GM19035 (cell line): ENCODE measurements around the gene ZNF513.
"Not testable (repeated sequence)": the region's sequence is repeated elsewhere in the genome, so short reads cannot be mapped to it uniquely, and the experiment has no call there.

Experiments
- ATAC-seq: cut with Tn5 transposase; IDR thresholded peaks from one replicate; pipeline ENCODE4 v1.9.1; 2021; ENCODE audit not compliant: unreplicated experiment

ZNF513 gene, protein sequence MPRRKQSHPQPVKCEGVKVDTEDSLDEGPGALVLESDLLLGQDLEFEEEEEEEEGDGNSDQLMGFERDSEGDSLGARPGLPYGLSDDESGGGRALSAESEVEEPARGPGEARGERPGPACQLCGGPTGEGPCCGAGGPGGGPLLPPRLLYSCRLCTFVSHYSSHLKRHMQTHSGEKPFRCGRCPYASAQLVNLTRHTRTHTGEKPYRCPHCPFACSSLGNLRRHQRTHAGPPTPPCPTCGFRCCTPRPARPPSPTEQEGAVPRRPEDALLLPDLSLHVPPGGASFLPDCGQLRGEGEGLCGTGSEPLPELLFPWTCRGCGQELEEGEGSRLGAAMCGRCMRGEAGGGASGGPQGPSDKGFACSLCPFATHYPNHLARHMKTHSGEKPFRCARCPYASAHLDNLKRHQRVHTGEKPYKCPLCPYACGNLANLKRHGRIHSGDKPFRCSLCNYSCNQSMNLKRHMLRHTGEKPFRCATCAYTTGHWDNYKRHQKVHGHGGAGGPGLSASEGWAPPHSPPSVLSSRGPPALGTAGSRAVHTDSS

DNA sequence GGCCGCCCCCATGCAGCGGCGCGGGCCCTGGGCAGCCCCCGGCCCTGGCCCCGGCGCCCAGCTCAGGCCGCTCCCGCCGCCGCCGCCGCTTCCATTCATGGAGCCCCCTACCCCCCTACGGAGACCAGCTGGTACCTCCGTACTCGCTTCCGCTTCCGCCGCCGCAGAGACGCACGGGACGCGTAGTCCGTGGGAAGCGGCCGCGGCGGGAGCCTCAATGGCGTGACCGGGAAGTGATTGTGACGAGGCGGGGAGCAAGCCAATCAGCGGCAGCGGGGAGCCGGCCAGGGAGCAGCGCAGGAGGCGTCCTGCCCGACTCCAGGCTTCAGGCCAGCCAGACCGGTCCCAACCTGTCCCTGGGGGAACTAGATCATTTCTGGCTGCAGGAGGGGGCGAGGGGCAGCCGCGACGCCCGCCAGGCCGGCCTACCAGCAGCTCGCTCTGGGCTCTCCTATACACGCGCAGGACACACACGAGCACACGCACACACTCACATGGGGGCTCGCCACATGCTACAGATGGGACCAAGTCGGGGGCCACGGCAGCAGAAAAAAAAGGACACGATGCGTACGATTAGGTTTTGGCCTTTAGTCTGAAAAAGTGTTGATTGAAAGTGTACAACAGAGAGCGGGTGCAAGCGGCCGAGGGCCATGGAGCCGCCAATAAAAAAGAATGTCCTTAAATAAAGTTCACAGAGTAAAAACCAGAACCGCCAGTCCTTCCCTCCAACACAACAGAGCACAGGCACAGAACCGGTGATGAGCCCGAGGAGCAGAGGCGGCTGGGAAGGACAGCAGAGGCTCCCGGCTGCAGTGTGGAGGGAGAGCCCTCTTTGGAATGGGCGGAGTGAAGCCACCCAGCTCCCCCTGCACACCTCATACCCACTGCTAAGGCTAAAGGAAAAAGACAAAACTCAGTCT, at the start of gene ZNF513:
ZNF513 (minus strand) TSS at position 109 of the 920 bp plus-strand sequence. CDS start 208 bp downstream, outside the sequence.
- peak; percentile 90 for ATAC-seq

DNA sequence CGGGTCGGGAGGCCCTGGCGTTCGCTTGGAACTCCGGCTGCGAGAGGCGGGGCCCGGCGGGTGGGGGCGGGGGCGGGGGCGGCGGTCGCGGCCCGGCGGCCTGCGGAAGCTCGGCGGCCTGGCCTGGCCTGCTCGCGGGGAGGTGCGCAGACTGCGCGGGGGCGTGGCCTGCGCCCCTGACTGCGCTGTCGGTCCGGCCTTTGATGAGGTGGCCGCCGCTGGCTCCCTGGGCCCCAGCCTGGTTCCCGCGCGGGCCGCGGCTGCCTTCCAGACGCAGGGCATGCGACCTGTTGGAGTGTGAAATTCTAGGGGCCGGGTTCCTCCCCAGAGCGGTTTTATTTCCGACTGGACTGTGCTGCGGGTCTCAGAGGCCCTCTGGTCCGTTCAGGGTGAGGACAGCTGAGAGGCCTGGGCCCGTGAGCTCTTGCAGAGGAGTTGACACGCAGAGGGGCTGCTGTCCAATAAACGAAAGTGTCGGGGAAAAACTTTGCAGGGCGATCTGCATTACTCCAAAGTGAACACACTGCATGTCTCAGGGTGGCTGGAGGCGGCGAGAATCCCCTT, 48.5 kb upstream of the ZNF513 start:
- ATAC-seq: peak; percentile 69

DNA sequence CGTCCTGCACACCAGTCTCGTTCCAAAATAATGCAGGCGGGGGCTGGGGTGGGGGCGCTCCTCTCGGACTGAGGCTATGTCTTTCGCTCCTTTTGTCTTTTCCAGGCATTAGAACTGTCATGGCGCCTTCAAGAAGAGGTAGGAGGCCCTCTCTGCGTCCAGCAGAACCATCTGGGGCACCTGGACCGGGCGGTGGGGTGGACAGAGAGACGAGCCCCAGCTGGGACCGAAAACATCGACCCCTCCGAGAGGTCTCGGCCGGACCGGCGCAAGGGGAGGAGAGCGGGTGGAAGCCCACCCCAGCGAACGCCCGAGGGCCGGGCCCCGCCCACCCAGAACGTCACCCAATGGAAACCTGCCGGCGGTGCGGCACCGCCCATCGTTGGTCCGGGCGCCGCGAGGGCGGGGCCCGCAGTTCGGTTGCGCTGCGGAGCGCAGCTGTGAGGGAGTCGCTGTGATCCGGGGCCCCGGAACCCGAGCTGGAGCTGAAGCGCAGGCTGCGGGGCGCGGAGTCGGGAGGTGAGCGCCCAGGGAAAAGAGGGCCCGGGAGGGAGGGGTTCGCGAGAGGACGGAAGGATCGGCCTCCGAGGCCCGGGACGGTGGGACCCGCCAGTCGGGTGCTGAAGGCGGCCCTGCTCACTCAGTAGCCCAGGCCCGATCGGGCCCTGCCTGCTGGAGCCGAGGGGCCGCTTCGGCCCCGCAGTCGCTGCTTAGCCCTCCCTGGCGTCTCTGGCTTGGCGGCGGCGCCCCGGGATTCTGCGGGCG, 47.9 kb upstream of the ZNF513 start, which contains the start of gene NRBP1:
NRBP1 (plus strand) TSS at position 419 of the 765 bp plus-strand sequence. CDS start 4,643 bp downstream, outside the sequence.
- peak; percentile 86 for ATAC-seq

DNA sequence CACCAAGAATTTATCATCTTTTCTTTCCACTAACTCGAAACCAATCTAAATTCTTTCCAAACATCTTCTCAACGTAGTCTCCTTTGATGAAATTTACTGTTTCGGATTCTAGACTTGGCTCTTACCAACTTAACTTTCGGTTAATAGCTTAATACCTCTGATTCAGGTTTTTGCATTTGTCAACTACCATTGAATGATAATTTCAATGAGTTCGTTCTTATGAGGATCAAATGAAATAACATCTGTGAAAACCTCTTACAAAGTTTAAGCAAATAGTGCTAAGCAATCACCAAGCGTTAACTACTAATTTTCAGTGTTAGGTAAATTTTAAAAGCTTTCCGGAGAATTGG, 47.3 kb upstream of the ZNF513 start:
- ATAC-seq: no peak

DNA sequence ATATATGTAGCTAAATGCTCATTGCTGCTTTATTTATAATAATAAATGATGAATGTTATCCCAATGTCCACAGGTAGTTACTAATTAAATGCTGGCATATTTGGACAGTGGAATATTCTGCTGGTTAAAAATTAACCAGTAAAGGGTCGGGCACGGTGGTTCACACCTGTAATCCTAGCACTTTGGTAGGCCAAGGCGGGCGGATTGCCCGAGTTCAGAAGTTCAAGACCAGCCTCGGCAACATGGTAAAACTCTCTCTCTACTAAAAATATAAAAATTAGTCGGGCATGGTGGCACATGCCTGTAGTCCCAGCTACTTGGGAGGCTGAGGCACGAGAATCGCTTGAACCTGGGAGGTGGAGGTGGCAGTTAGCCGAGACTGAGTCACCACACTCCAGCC, 44.5 kb upstream of the ZNF513 start:
- ATAC-seq: not testable (repeated sequence)

DNA sequence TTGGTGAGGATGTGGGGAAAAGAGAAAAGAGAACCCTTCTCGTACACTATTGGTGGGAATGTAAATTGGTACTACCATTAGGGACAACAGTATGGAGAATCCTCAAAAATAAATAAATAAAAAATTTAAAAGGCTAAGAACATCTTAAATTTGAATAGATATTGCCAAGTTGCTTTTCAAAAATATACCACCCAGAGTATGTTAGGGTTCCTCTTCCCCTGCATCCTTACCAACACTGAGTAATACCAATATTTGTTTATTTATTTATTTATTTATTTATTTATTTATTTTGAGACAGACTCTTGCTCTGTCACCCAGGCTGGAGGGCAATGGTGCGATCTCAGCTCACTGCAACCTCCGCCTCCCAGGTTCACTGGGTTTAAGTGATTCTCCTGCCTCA, 42.4 kb upstream of the ZNF513 start:
- no peak for ATAC-seq

DNA sequence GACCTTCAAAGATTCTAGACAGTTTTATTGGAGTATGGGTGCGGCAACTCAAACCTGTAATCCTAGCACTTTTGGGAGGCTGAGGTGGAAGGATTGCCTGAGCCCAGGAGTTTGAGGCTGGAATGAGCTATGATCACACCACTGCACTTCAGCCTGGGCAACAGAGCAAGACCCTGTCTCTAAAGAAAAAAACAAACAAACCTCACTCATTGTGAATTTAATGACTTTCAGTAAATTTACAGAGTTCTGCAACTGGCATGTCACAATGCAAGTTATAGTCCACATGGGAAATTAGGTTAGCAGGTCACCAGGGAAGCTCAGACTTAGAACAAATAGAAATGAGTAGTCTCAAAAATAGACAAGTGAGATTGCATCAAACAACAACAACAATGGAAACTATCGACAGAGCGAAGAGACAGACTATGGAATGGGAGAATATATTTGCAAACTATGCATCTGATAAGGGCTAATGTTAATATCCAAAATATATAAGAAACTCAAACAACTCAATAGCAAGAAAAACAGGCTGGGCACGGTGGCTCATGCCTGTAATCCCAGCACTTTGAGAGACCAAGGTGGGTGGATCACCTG, 41.2 kb upstream of the ZNF513 start:
- ATAC-seq: no peak

DNA sequence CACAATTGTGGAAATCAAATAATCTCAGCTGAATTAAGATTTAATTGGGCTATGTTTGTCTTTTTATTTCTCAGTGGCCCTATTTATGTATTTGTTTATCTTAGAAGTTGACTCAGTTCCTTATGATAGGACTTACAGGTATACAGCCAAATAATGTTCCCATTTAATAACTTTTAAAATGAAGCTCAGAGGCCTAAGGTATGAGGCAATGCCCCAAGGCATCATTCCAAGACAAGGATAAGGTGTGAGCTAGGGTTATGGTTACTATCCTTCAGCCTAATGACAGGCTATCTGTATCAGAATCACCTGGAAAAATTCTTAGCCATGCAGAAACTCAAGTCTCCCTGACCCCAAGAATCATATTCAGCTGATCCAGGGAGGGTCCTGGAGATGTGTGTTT, 40.5 kb upstream of the ZNF513 start:
- no peak for ATAC-seq

DNA sequence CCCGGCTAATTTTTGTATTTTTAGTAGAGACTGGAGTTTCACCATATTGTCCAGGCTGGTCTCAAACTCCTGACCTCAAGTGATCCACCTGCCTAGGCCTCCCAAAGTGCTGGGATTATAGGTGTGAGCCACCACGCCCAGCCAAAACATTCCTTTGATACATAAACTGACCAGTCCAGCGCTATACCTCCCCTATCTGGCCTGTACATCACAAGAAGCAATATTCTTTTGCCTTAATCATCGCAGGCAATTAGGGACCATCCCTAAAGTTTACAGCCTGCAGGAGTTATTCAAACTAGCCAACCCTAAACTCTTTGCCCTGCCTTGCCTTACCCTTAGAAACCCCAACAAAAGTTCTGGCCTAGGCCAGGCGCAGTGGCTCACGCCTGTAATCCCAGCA, 35.6 kb upstream of the ZNF513 start:
- ATAC-seq: no peak

DNA sequence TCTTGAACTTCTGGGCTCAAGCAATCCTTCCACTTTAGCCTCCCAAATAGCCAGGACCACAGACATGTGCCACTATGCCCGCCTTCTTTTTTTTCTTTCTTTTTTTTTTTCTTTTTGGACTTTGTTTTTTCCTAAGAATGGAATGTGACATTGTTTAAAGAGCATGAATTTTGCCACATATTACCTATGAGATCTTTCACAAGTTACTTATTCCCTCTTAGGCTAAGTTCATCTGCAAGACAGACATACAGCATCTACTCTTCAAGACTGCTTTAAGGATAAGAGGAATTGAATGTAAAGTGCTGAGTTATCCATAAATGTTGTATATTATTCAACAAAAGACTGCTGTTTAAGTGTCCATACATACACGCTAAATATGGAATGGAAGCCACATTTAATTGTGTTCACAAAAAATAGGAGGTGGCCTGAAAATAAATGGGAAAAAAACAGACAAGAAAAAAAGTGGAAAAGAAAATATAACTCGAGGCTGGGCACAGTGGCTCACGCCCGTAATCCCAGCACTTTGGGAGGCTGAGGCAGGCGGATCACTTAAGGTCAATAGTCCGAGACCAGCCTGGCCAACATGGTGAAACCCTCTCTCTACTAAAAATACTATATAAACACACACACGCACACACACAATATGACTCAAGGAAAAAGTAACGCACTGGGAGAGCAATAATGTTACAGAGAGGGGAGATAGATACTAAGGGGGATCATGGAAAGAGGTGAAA, 32.1 kb upstream of the ZNF513 start:
- no peak for ATAC-seq

DNA sequence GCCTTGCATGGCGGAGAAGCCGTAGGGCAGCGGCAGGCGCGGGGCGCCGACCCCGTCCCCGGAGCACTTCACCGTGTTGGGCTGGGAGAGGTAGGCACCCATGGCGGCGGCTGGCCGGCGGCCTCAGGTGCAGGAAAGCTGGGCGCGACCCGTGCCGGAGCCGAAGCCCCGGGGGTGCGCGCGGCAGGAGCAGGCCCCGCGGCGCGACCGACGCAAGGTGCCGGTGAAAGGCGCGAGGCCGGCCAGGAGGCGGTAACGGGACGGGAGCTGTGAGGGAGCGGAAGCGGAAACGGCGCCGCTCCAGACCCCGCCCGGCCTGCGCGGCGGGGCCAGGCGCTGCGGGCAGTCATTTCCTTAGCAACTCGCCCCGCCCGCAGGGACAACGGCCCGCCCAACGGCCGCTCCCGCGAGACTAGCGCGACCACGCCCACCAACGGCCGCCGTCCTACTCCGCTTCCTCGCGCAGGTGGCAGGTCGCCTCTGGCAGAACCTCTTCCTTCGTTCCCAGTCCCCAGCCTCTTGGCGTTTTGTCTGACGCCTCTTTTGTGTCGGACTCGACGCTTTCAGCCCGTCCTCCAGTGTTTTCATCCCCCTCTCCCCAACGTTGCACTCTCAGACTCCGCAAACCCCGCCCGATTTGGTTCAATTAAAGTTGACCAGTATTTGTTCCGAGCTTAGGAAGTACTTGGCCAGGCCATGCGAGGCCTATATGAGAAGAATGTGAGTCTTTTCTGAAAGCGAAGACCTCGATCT, 29.0 kb upstream of the ZNF513 start, which contains the start of gene PPM1G:
PPM1G (minus strand) TSS at position 271 of the 753 bp plus-strand sequence; CDS start at position 102, 169 bp downstream.
- peak; percentile 95 for ATAC-seq

DNA sequence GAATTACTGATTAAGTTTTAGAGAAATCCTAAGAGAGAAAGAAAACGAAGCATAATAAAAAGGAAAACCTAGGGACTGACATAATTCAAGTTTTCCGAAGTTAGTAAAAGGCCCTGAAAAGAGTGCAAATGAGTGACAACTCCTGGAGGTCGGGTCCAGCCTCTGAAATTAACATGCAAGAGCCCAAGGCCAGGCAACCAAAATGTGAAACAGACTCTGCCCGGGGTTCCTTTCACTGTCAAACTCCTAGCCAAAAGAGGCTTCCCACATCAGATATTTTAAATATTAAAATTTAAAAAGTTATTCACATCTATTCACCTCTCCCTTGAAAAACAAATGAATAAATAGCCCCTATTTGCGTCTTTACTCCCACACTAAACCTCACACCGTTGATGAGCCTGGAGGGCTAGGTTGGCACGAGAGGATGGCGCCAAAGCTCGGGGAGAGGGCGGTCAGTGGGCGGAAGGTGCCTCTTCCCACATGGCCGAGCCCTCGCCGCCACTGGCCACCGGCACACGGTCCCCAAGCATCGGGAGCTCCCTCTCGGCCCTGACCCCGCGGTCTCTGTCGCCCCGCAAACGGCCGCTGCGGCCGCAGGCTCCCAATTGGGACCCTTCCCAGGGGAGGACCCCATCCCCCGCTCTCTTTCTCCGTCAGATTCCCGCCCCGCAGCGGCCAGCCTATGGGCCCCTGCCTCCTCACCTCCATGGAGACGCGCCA, 28.2 kb upstream of the ZNF513 start:
- peak; percentile 34 for ATAC-seq

DNA sequence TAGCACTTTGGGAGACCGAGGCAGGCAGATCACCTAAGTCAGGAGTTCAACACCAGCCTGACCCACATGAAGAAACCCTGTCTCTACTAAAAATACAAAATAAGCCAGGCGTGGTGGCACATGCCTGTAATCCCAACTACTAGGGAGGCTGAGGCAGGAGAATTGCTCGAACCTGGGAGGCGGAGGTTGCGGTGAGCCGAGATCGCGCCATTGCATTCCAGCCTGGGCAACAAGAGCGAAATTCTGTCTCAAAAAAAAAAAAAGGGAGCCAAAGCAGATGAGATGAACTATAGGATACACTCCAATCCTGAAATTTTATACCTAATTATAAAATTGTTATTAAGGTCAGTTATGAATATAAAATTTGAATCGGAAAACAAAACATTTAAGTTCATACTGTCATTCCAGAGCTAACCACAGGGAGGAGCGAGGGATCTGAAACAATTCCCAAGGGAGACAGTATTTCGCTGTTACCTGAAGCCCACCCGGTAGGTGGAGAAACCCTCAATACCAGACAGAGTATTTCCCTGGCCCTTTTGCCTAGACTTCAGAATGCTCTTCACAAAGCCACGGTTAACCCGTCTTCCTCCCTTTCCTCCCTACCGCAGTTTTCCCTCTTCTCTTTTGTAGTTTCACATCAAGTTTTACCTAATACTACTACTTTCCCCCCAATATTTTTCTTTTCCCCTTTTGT, 27.4 kb upstream of the ZNF513 start:
- no peak for ATAC-seq

DNA sequence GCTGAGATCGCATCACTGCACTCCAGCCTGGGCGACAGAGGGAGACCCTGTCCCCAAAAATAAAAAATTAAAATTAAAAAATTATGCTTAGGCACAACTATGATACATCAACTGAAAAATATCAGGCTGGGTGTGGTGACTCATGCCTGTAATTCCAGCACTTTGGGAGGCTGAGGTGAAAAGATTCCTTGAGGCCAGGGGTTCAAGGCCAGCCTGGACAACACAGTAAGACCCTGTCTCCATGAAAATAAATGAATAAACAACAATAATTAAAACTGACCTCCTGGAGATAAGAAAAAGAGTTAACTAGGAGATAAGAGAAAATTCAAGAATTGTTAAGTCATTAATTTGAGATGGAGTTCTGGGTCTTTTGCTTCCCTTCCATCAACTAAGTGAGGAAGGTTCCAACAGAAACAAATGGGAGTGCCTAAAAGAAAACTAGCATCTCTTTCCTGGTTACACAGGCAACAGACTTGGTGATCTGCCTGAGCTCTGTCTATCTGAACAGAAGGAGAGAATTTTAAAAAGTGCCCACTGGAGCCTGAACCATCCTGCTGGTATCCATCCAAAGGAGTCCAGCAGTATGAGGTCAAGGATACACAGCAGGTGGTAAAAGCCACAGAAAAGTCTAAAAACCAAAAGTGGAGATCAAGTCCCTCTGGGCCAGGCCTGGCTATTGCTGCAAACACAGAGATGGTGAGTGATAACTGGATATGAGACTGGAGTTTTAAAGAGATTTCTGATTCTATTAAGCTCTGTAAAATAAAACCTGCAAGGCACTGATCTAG, 20.0 kb upstream of the ZNF513 start:
- ATAC-seq: no peak

DNA sequence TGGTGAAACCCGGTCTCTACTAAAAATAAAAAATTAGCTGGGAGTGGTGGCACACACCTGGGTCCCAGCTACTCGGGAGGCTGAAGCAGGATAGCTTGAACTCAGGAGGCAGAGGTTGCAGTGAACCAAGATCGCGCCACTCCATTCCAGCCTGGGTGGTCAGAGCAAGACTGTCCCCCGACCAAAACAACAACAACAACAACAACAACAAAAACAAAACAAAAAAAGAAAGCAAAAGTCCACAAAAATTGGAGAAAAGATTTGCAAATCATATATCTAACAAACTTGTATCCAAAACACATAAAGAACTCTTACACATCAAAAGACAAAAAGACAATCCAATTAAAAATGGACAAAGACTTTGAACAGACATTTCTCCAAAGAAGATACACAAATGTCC, 18.4 kb upstream of the ZNF513 start:
- no peak for ATAC-seq

DNA sequence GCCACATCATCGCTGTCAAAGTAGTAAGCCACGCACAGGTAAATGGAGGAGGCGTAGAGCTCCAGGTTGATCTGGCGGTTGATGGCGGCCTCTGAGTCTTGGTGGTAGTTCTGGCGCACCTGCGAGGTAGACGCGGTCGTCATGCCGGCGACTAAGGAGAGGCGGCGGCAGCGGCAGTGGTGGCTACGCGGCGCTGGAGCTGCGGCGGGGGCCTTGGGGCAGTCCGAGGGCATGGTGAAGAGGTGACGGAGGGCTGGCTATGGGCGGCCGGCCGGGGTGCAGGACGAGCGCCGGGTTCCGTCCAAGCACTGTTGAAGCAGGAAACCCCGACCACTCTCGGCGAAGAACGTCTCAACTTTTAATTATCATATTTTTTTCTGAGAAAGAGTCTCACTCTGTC, 12.7 kb upstream of the ZNF513 start:
- no peak for ATAC-seq
